ENCODE data around the gene MYCBP2. TPM values are rescaled to one million over a fixed set of nuclear protein-coding genes. Genes with fewer than 3 reads are reported as not detected.
"Not testable (repeated sequence)": the region's sequence is repeated elsewhere in the genome, so short reads cannot be mapped to it uniquely, and the experiment has no call there.

Gene MYCBP2
- total and polyA plus RNA-seq, 10 donors, result 55.2 to 251 (median 200) TPM

GRCh38 chr13:77008337-77008736, 318.6 kb downstream of the MYCBP2 start:
- H3K9me3 ChIP-seq; H3K4me3 ChIP-seq; H3K27me3 ChIP-seq (replicated peaks in 1 of 7); DNase-seq; H3K27ac ChIP-seq; intact Hi-C loops (cut with DNase I; ENCODE audit: low total_unique reads): not testable (repeated sequence)
- Histone ChIP-seq H3K4me1 (peaks cover 0 to 65% (median 7%) of the 10 kb centered on the region in 6 donors), H3K36me3 (peaks cover 2 to 91% (median 67%) of the 10 kb centered on the region in 6 donors)
- peak in 1 of 3 donors; percentile 14 for TF ChIP-seq POLR2AphosphoS5 (IDR thresholded peaks at IDR 0.05)
- 80 to 97% (median 93%) methylated on average over 4 of the region's 4 CpGs for WGBS, 5 donors

DNA sequence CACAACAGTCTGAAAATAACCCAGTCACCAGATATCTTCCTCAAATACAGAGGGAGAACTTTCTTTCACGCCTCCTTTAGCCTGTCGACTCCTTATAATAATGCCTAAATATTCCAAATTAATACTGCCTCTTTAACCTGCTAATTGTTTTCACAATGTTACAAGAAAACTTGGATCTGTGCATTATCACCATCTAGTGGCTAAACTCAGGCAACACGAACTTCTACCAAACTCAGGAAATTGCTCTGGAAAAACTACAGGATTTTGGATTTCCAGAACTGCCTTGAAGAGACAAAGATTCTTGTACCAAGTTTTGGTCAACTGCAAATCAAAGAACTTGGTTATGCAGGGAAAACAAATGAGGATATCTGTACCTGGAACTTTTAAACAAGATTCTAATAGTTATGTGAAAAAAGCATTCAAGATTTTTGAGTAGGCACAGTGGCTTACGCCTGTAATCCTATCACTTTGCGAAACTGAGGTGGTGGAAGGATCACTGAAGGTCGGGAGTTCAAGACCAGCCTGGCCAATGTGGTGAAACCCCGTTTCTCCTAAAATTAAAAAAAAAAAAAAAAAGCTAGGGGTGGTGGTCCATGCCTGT, 324.2 kb downstream of the MYCBP2 start:
- H3K4me1 ChIP-seq, result peaks cover 9 to 70% (median 29%) of the 10 kb centered on the region in 6 donors
- DNase-seq, result no peak
- intact Hi-C loops (cut with DNase I; ENCODE audit: low total_unique reads), result no loop called here
- H3K4me3 ChIP-seq, result no peak overlapping the region
- no peaks in the 10 kb centered on the region for H3K9me3 ChIP-seq
- no peak for TF ChIP-seq POLR2AphosphoS5 (IDR thresholded peaks at IDR 0.05)
- TF ChIP-seq, protein P1, sequence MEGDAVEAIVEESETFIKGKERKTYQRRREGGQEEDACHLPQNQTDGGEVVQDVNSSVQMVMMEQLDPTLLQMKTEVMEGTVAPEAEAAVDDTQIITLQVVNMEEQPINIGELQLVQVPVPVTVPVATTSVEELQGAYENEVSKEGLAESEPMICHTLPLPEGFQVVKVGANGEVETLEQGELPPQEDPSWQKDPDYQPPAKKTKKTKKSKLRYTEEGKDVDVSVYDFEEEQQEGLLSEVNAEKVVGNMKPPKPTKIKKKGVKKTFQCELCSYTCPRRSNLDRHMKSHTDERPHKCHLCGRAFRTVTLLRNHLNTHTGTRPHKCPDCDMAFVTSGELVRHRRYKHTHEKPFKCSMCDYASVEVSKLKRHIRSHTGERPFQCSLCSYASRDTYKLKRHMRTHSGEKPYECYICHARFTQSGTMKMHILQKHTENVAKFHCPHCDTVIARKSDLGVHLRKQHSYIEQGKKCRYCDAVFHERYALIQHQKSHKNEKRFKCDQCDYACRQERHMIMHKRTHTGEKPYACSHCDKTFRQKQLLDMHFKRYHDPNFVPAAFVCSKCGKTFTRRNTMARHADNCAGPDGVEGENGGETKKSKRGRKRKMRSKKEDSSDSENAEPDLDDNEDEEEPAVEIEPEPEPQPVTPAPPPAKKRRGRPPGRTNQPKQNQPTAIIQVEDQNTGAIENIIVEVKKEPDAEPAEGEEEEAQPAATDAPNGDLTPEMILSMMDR (IDR thresholded peaks at IDR 0.05 in 8 of 11, conservative IDR thresholded peaks at IDR 0.05 in 3 of 11), result peak in 8 of 11 experiments; percentile 18 to 69 (median 44)
- H3K27ac ChIP-seq, result peak overlapping the region in 3 of 8 donors; percentile 2 to 37 (median 16)
- peaks cover 0 to 88% (median 34%) of the 10 kb centered on the region in 6 donors for H3K36me3 ChIP-seq
- WGBS, 5 donors, result 72 to 75% (median 73%) methylated on average over 7 of the region's 7 CpGs
- H3K27me3 ChIP-seq (replicated peaks in 1 of 7), result no peaks in the 10 kb centered on the region

DNA sequence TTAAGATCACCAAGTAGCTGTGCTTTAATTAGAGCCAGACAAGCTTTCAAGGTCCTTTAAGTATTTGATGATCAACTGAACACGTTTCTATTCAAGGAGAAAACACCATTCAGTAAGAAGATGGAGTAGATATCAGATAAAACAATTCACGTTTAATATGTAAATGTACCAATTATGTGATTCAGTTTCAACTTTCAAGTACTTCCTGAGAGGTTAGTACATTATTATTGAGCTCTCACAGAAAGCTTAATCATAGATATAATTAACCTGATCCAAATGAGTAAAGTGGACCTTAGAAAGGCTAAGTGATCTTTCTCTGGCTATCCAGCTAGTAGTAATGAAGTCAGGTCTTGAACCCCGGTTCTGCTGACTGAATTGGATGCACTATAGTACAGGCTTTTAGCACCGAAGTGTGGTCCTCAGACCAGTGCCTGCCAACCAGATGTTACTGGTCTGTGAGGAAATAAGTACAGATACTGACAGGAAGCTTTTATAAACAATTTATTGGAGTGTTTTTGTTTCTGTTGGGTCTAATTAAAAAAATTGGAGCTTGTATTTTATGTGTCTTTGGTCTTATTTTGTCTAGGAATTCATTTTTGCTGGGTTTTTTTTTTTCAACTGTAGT, 324.8 kb downstream of the MYCBP2 start:
- intact Hi-C loops (cut with DNase I; ENCODE audit: low total_unique reads), result no loop called here
- Histone ChIP-seq H3K9me3 (no peaks in the 10 kb centered on the region), H3K27me3 (replicated peaks in 1 of 7) (no peaks in the 10 kb centered on the region), H3K4me3 (no peak overlapping the region), H3K4me1 (peaks cover 9 to 64% (median 29%) of the 10 kb centered on the region in 6 donors), H3K27ac (peak overlapping the region in 4 of 8 donors; percentile 2 to 39 (median 9)), H3K36me3 (peaks cover 0 to 87% (median 31%) of the 10 kb centered on the region in 6 donors)
- no peak for DNase-seq
- TF ChIP-seq POLR2AphosphoS5 (IDR thresholded peaks at IDR 0.05), result no peak
- TF ChIP-seq POLR2A (IDR thresholded peaks at IDR 0.05), result no peak
- TF ChIP-seq, protein P1 (IDR thresholded peaks at IDR 0.05 in 8 of 11, conservative IDR thresholded peaks at IDR 0.05 in 3 of 11), result no peak
- 52 to 70% (median 60%) methylated on average over 4 of the region's 4 CpGs for WGBS, 5 donors

DNA sequence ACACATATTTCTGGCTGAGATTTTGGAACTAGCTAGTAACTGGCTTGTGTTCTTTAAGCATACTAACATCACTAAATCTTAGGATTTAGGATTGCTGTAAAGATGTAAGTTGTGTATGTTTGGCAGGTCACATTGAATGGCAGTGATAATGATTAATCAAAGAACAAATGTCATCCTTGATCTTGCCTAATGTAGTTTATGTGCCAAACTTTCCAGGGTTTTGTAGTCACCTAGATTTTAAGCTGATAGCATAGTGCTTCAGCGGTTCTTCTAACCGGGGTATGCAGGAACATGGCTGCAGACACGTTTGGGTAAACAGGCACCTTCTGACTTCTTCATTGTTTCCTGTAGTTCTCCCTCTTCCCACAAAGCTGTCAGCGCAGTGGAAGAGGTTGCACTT, 325.4 kb downstream of the MYCBP2 start:
- 72 to 86% (median 75%) methylated on average over 4 of the region's 4 CpGs for WGBS, 5 donors

More for the DNA sequence above, 325.4 kb downstream of the MYCBP2 start:
- TF ChIP-seq POLR2A (IDR thresholded peaks at IDR 0.05) (no peak), POLR2AphosphoS5 (IDR thresholded peaks at IDR 0.05) (no peak)
- TF ChIP-seq, protein P1 (IDR thresholded peaks at IDR 0.05 in 8 of 11, conservative IDR thresholded peaks at IDR 0.05 in 3 of 11), result no peak
- no peak for DNase-seq
- intact Hi-C loops (cut with DNase I; ENCODE audit: low total_unique reads), result no loop called here
- peaks cover 0 to 87% (median 30%) of the 10 kb centered on the region in 6 donors for H3K36me3 ChIP-seq
- H3K4me1 ChIP-seq, result peaks cover 9 to 61% (median 26%) of the 10 kb centered on the region in 6 donors
- H3K9me3 ChIP-seq, result no peaks in the 10 kb centered on the region
- H3K4me3 ChIP-seq, result no peak overlapping the region
- H3K27ac ChIP-seq, result peak overlapping the region in 3 of 8 donors; percentile 2 to 39 (median 16)
- H3K27me3 ChIP-seq (replicated peaks in 1 of 7), result no peaks in the 10 kb centered on the region
